Right forelimb (tissue), 1 donor: ENCODE results near the gene EIF1.

Source experiments
- DNase-seq: peaks from one replicate; pipeline ENCODE4 v3.0.0-alpha.2; 2018

Gene EIF1

GRCh38 chr17:41705271-41705991, 16.7 kb downstream of the EIF1 start:
- no peak for DNase-seq

GRCh38 chr17:41707803-41708669, 19.4 kb downstream of the EIF1 start:
- DNase-seq, result no peak

GRCh38 chr17:41710472-41711090, 21.9 kb downstream of the EIF1 start:
- DNase-seq, result no peak

- DNase-seq, result no peak
These were observed 23.1 kb downstream of the EIF1 start, which contains the start of gene GAST for GRCh38 chr17:41711669-41712400. TSS of gene GAST (plus strand) at chr17:41712331. CDS start at chr17:41715437, 3,106 bp downstream.

GRCh38 chr17:41717408-41718286, 29.0 kb downstream of the EIF1 start:
- DNase-seq, result no peak

GRCh38 chr17:41718287-41718645, 29.6 kb downstream of the EIF1 start:
- no peak for DNase-seq

- no peak for DNase-seq
These were observed 33.5 kb downstream of the EIF1 start for GRCh38 chr17:41722231-41722630.

GRCh38 chr17:41723801-41724475, 35.3 kb downstream of the EIF1 start:
- DNase-seq, result no peak

GRCh38 chr17:41724476-41725050, 35.9 kb downstream of the EIF1 start:
- no peak for DNase-seq

- DNase-seq, result no peak
These were observed 36.4 kb downstream of the EIF1 start for GRCh38 chr17:41725134-41725533.

- no peak for DNase-seq
These were observed 39.4 kb downstream of the EIF1 start for GRCh38 chr17:41728056-41728455.

- DNase-seq, result no peak
These were observed 41.8 kb downstream of the EIF1 start for GRCh38 chr17:41730479-41730878.

- DNase-seq, result no peak
These were observed 43.2 kb downstream of the EIF1 start for GRCh38 chr17:41731836-41732235.

- no peak for DNase-seq
These were observed 44.9 kb downstream of the EIF1 start for GRCh38 chr17:41733348-41734138.

GRCh38 chr17:41734139-41734948, 45.7 kb downstream of the EIF1 start, which contains the start of gene HAP1:
TSS of gene HAP1 (minus strand) at chr17:41734643. CDS start at chr17:41734634, 9 bp downstream.
- peak; percentile 54 for DNase-seq

GRCh38 chr17:41734949-41735313, 46.2 kb downstream of the EIF1 start:
- no peak for DNase-seq

GRCh38 chr17:41735744-41736143, 47.1 kb downstream of the EIF1 start:
- DNase-seq, result no peak

- DNase-seq, result no peak
These were observed 48.4 kb downstream of the EIF1 start for GRCh38 chr17:41736983-41737679.

GRCh38 chr17:41737680-41738023, 49.0 kb downstream of the EIF1 start:
- no peak for DNase-seq
